D341Med (cell line): Measurements from ENCODE around the gene CDH4.

ENCODE experiments used
- DNase-seq: peaks from one replicate; pipeline ENCODE4 v3.0.0; 2012; ENCODE audit warnings: low spot score

CDH4 gene

GRCh38 chr20:61631751-61632150, 379.7 kb downstream of the CDH4 start:
- DNase-seq = no peak

GRCh38 chr20:61633004-61633403, 380.9 kb downstream of the CDH4 start:
- no peak for DNase-seq

- no peak for DNase-seq
These were observed 382.5 kb downstream of the CDH4 start for GRCh38 chr20:61634376-61635145.

- no peak for DNase-seq
These were observed 383.8 kb downstream of the CDH4 start for GRCh38 chr20:61635721-61636455.

GRCh38 chr20:61636531-61637116, 384.6 kb downstream of the CDH4 start:
- no peak for DNase-seq

- DNase-seq = no peak
These were observed 386.9 kb downstream of the CDH4 start for GRCh38 chr20:61638802-61639585.

- no peak for DNase-seq
These were observed 388.2 kb downstream of the CDH4 start for GRCh38 chr20:61640131-61640870.

- no peak for DNase-seq
These were observed 388.8 kb downstream of the CDH4 start for GRCh38 chr20:61640871-61641245.

- DNase-seq = no peak
These were observed 391.8 kb downstream of the CDH4 start for GRCh38 chr20:61643656-61644377.

GRCh38 chr20:61644378-61645076, 392.5 kb downstream of the CDH4 start:
- no peak for DNase-seq

- no peak for DNase-seq
These were observed 393.7 kb downstream of the CDH4 start for GRCh38 chr20:61645732-61646131.

- no peak for DNase-seq
These were observed 394.4 kb downstream of the CDH4 start for GRCh38 chr20:61646453-61646852.

- DNase-seq = no peak
These were observed 394.9 kb downstream of the CDH4 start for GRCh38 chr20:61646986-61647385.

GRCh38 chr20:61647702-61648101, 395.6 kb downstream of the CDH4 start:
- DNase-seq = no peak

- no peak for DNase-seq
These were observed 397.2 kb downstream of the CDH4 start for GRCh38 chr20:61649105-61649859.

- no peak for DNase-seq
These were observed 397.8 kb downstream of the CDH4 start for GRCh38 chr20:61649860-61650162.

GRCh38 chr20:61650912-61651733, 399.1 kb downstream of the CDH4 start:
- no peak for DNase-seq

- DNase-seq = no peak
These were observed 400.1 kb downstream of the CDH4 start for GRCh38 chr20:61652146-61652545.

- no peak for DNase-seq
These were observed 402.7 kb downstream of the CDH4 start for GRCh38 chr20:61654726-61655125.
